ENCODE results near the gene ANKRD13D.

ANKRD13D gene

GRCh38 chr11:67302571-67303131 lies 13.5 kb downstream of the ANKRD13D start:
- DNase-seq (ENCODE audit: low read depth), result no peak

- no peak for DNase-seq (ENCODE audit: low read depth)
These were observed 14.2 kb downstream of the ANKRD13D start, which contains the start of gene SSH3 for GRCh38 chr11:67303132-67303834. Gene SSH3 (plus strand): TSS chr11:67303530. CDS start chr11:67303626, 96 bp downstream.

- DNase-seq (ENCODE audit: low read depth), result no peak
These were observed 14.8 kb downstream of the ANKRD13D start for GRCh38 chr11:67303835-67304411.

- no peak for DNase-seq (ENCODE audit: low read depth)
These were observed 15.5 kb downstream of the ANKRD13D start for GRCh38 chr11:67304511-67305113.

GRCh38 chr11:67306769-67307544 lies 17.9 kb downstream of the ANKRD13D start:
- no peak for DNase-seq (ENCODE audit: low read depth)

GRCh38 chr11:67307545-67308001 lies 18.5 kb downstream of the ANKRD13D start:
- no peak for DNase-seq (ENCODE audit: low read depth)

GRCh38 chr11:67308031-67308866 lies 19.1 kb downstream of the ANKRD13D start:
- DNase-seq (ENCODE audit: low read depth), result no peak

- DNase-seq (ENCODE audit: low read depth), result no peak
These were observed 20.1 kb downstream of the ANKRD13D start for GRCh38 chr11:67309166-67309565.

GRCh38 chr11:67309661-67310061 lies 20.6 kb downstream of the ANKRD13D start:
- DNase-seq (ENCODE audit: low read depth), result no peak

- no peak for DNase-seq (ENCODE audit: low read depth)
These were observed 21.3 kb downstream of the ANKRD13D start for GRCh38 chr11:67310246-67311050.

- no peak for DNase-seq (ENCODE audit: low read depth)
These were observed 22.0 kb downstream of the ANKRD13D start for GRCh38 chr11:67311051-67311555.

GRCh38 chr11:67311556-67312082 lies 22.5 kb downstream of the ANKRD13D start:
- no peak for DNase-seq (ENCODE audit: low read depth)

- peak; percentile 65 for DNase-seq (ENCODE audit: low read depth)
These were observed 23.3 kb downstream of the ANKRD13D start for GRCh38 chr11:67312187-67313021.

- no peak for DNase-seq (ENCODE audit: low read depth)
These were observed 24.2 kb downstream of the ANKRD13D start for GRCh38 chr11:67313125-67313890.

GRCh38 chr11:67314218-67314617 lies 25.1 kb downstream of the ANKRD13D start:
- DNase-seq (ENCODE audit: low read depth), result no peak

- no peak for DNase-seq (ENCODE audit: low read depth)
These were observed 26.3 kb downstream of the ANKRD13D start for GRCh38 chr11:67315325-67315909.

- DNase-seq (ENCODE audit: low read depth), result no peak
These were observed 27.7 kb downstream of the ANKRD13D start for GRCh38 chr11:67316882-67317204.

All from CMK (cell line).